Panc1 (cell line): ENCODE data around the gene PKMYT1.

Experiments
- REST ChIP-seq, 2 experiments: IDR thresholded peaks; 2 replicates each; pipeline ENCODE4 v1.6.1; 2011 to 2012; ENCODE audit warnings: low read depth in 2 of 2, control low read depth in 1 of 2, low read length in 1 of 2, mild to moderate bottlenecking in 1 of 2, moderate library complexity in 1 of 2; ENCODE audit not compliant: insufficient read depth in 1 of 2
- SIN3A ChIP-seq: IDR thresholded peaks from 2 replicates; pipeline ENCODE4 v1.6.1; 2012; ENCODE audit warnings: low read depth, mild to moderate bottlenecking, low read length, moderate library complexity, borderline replicate concordance; ENCODE audit not compliant: insufficient read depth
- TF ChIP-seq, protein P1 (sequence below): fragments of 450-650 bp; IDR thresholded peaks from 2 replicates; pipeline ENCODE4 v1.5.1; 2017; ENCODE audit warnings: mild to moderate bottlenecking

DNA sequence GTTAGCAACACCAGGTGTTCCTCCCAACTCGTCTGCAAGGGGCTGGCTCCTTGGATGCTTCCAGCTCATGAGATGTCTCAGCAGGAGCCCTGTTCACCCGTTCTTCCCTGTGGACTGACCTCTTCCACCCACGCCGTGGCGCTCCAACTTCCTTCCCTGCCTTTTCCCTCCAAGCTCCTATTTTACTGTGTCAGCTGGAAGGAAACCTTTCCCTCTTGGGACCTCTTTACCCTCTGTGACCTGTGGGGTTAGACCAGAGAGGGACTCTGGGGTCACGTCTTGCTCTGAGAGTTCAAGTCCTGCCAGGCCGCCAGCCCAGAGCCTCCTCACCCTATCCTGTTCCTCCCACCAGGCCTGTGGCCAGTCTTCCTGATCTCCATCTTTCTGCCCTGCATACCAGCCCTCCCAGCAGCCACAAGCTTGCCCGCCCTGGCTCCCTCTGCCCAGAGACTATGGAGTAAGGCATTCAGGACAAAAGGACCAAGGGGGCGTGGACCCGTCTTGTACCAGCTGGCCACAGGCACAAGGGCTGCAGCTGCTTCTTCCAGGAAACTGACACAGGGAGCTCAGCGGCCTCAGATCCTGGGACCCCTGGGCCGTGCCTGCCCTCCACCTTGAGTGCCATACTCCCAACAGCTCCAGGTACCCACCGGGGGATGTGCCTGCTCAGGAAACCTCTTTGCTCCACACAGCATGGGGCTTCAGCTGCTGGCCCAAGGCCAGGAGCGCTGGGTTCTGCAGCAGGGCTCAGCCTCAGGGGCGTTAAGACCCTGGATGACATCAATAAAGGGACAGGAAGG is 8.1 kb downstream of the PKMYT1 start:
- TF ChIP-seq, protein P1, sequence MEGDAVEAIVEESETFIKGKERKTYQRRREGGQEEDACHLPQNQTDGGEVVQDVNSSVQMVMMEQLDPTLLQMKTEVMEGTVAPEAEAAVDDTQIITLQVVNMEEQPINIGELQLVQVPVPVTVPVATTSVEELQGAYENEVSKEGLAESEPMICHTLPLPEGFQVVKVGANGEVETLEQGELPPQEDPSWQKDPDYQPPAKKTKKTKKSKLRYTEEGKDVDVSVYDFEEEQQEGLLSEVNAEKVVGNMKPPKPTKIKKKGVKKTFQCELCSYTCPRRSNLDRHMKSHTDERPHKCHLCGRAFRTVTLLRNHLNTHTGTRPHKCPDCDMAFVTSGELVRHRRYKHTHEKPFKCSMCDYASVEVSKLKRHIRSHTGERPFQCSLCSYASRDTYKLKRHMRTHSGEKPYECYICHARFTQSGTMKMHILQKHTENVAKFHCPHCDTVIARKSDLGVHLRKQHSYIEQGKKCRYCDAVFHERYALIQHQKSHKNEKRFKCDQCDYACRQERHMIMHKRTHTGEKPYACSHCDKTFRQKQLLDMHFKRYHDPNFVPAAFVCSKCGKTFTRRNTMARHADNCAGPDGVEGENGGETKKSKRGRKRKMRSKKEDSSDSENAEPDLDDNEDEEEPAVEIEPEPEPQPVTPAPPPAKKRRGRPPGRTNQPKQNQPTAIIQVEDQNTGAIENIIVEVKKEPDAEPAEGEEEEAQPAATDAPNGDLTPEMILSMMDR, result no peak
- no peak for TF ChIP-seq REST (IDR thresholded peaks at IDR 0.05; ENCODE audit: insufficient read depth in 1 of 2, low read depth in 2 of 2, low read length in 1 of 2)
- no peak for TF ChIP-seq SIN3A
